ENCODE measurements around the gene CST9L. TPM values are rescaled to one million over a fixed set of nuclear protein-coding genes. Genes with fewer than 3 reads are reported as not detected.

The CST9L gene
- total RNA-seq, 2 experiments from 2014 or later: not detected

DNA sequence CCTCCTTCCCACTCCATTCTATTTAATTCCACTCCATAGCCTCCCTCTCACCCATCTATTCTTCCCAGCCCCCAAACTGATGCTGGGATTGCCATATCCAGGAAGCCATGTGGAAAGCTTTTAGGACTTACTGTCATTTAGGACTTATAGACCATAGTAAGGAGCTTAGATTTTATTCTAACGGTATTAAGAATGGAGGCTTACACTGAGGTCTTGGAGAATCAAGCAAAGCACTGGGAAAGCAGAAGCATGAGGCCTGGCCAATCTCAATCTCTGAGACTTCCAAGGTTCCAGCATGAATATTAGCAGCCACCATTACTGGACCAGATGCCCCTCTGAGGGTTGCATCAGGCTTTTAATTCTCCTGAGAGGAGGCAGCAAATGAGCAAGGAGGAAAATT is 36.0 kb upstream of the CST9L start:
- ChIA-PET POLR2A (no interaction called here), CTCF (no interaction called here)
- TF ChIP-seq, protein P1, sequence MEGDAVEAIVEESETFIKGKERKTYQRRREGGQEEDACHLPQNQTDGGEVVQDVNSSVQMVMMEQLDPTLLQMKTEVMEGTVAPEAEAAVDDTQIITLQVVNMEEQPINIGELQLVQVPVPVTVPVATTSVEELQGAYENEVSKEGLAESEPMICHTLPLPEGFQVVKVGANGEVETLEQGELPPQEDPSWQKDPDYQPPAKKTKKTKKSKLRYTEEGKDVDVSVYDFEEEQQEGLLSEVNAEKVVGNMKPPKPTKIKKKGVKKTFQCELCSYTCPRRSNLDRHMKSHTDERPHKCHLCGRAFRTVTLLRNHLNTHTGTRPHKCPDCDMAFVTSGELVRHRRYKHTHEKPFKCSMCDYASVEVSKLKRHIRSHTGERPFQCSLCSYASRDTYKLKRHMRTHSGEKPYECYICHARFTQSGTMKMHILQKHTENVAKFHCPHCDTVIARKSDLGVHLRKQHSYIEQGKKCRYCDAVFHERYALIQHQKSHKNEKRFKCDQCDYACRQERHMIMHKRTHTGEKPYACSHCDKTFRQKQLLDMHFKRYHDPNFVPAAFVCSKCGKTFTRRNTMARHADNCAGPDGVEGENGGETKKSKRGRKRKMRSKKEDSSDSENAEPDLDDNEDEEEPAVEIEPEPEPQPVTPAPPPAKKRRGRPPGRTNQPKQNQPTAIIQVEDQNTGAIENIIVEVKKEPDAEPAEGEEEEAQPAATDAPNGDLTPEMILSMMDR (IDR thresholded peaks at IDR 0.05): no peak
- Histone ChIP-seq H3K27ac (ENCODE audit: low read depth in 1 of 2, low read length in 2 of 2) (no peak overlapping the region), H3K27me3 (ENCODE audit: control insufficient read depth in 1 of 2, insufficient read depth in 2 of 2, low read length in 2 of 2) (no peaks in the 10 kb centered on the region), H3K4me1 (ENCODE audit: insufficient read depth, low read length) (peaks cover 2% of the 10 kb centered on the region), H3K4me3 (ENCODE audit: low read length) (no peak overlapping the region), H3K36me3 (ENCODE audit: insufficient read depth, low read length) (no peaks in the 10 kb centered on the region), H3K9me3 (ENCODE audit: control insufficient read depth in 1 of 2, insufficient read depth in 1 of 2, low read length in 2 of 2) (no peaks in the 10 kb centered on the region)
- Mint-ChIP-seq H3K4me1 (ENCODE audit: low read depth) (no peaks in the 10 kb centered on the region), H3K4me3 (no peak overlapping the region), H3K36me3 (ENCODE audit: low read depth) (no peaks in the 10 kb centered on the region), H3K9me3 (no peaks in the 10 kb centered on the region), H3K27me3 (peaks cover 5% of the 10 kb centered on the region), H3K27ac (no peak overlapping the region)
- intact Hi-C loops (cut with DNase I, micrococcal nuclease): loop anchor here (2.0 to 10.0 kb wide), 2 partner anchors 160 to 1270 kb away; no protein-coding TSS in a partner anchor
- no peak for DNase-seq
- no peak for ATAC-seq (ENCODE audit: poor library complexity)

DNA sequence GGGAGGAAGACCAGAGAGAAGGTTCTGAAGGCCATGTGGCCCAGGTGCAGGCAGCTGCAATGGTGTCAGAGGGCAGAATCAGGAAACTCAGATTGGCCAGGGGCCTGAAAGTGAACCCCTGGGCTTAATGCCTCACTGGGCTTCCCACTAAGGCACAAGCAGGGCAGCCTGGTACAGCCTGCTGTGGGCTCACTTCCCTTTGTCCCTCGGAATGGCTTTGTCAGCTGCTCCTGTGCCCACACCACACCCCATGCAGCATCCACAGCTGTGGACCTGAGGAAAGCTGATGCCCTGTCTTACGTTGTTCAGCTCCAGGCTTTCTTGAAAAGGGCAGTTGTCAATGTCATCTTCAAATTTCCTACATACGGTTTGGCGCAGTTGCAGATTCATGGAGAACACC is 35.0 kb upstream of the CST9L start:
- H3K4me1 Mint-ChIP-seq (ENCODE audit: low read depth): no peaks in the 10 kb centered on the region
- POLR2A ChIA-PET: no interaction called here
- intact Hi-C loops (cut with DNase I, micrococcal nuclease): loop anchor here (10.0 kb wide), 1 partner anchor 1269 kb away; no protein-coding TSS in a partner anchor
- no peak overlapping the region for H3K27ac Mint-ChIP-seq
- H3K9me3 Mint-ChIP-seq: no peaks in the 10 kb centered on the region
- Histone ChIP-seq H3K4me1 (ENCODE audit: insufficient read depth, low read length) (peaks cover 2% of the 10 kb centered on the region), H3K9me3 (ENCODE audit: control insufficient read depth in 1 of 2, insufficient read depth in 1 of 2, low read length in 2 of 2) (no peaks in the 10 kb centered on the region), H3K27me3 (ENCODE audit: control insufficient read depth in 1 of 2, insufficient read depth in 2 of 2, low read length in 2 of 2) (no peaks in the 10 kb centered on the region), H3K36me3 (ENCODE audit: insufficient read depth, low read length) (no peaks in the 10 kb centered on the region), H3K4me3 (ENCODE audit: low read length) (no peak overlapping the region), H3K27ac (ENCODE audit: low read depth in 1 of 2, low read length in 2 of 2) (no peak overlapping the region)
- CTCF ChIA-PET: no interaction called here
- H3K36me3 Mint-ChIP-seq (ENCODE audit: low read depth): no peaks in the 10 kb centered on the region
- TF ChIP-seq, protein P1 (IDR thresholded peaks at IDR 0.05): no peak
- no peak for DNase-seq
- H3K4me3 Mint-ChIP-seq: no peak overlapping the region
- peaks cover 5% of the 10 kb centered on the region for H3K27me3 Mint-ChIP-seq
- ATAC-seq (ENCODE audit: poor library complexity): no peak

DNA sequence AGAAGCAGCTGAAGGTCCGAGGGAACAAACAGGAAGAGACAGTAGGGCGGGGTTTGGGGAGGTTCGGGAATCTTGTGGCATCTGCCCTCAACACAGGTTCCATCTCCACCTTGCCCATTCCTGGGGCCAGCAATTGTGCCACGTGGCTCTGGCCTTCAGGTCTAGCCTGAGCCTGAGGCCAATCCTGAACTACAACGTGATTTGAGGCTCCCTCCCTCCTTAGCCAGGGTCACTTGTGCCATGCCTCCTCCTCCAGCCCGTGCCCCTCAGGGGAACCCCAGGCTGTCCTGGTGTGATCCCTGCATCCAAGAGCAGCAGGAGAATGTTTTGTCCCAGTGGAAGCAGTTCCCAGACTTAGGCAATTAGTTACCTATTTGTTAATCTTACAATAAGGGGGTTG is 34.4 kb upstream of the CST9L start:
- H3K4me3 Mint-ChIP-seq: no peak overlapping the region
- ChIA-PET POLR2A (no interaction called here), CTCF (no interaction called here)
- H3K4me1 Mint-ChIP-seq (ENCODE audit: low read depth): no peaks in the 10 kb centered on the region
- Histone ChIP-seq H3K27me3 (ENCODE audit: control insufficient read depth in 1 of 2, insufficient read depth in 2 of 2, low read length in 2 of 2) (no peaks in the 10 kb centered on the region), H3K27ac (ENCODE audit: low read depth in 1 of 2, low read length in 2 of 2) (no peak overlapping the region), H3K4me1 (ENCODE audit: insufficient read depth, low read length) (peaks cover 2% of the 10 kb centered on the region), H3K4me3 (ENCODE audit: low read length) (no peak overlapping the region), H3K36me3 (ENCODE audit: insufficient read depth, low read length) (no peaks in the 10 kb centered on the region), H3K9me3 (ENCODE audit: control insufficient read depth in 1 of 2, insufficient read depth in 1 of 2, low read length in 2 of 2) (no peaks in the 10 kb centered on the region)
- H3K9me3 Mint-ChIP-seq: no peaks in the 10 kb centered on the region
- DNase-seq: no peak
- intact Hi-C loops (cut with DNase I, micrococcal nuclease): loop anchor here (10.0 kb wide), 1 partner anchor 1268 kb away; no protein-coding TSS in a partner anchor
- H3K36me3 Mint-ChIP-seq (ENCODE audit: low read depth): no peaks in the 10 kb centered on the region
- no peak for ATAC-seq (ENCODE audit: poor library complexity)
- TF ChIP-seq, protein P1 (IDR thresholded peaks at IDR 0.05): no peak
- peaks cover 5% of the 10 kb centered on the region for H3K27me3 Mint-ChIP-seq
- no peak overlapping the region for H3K27ac Mint-ChIP-seq

Data from CD4-positive, alpha-beta T cell (primary cell).